K562 (cell line): ENCODE results near the gene CSMD2. TPM values are rescaled to one million over a fixed set of nuclear protein-coding genes. Genes with fewer than 3 reads are reported as not detected.

ENCODE experiments used
- ATAC-seq: fragments of 200-7000 bp; cut with Tn5 transposase; 3 replicates; pipeline ENCODE4 v1.9.1; 2020; ENCODE audit warnings: moderate library complexity
- BruUV-seq: library from RNA; stranded (reverse); fragments of 400-500 nt; replicated peaks from 2 replicates; lab custom pipeline; 2021; lab: Mats Ljungman, UMichigan
- CTCF ChIA-PET: fragments of 300-600 bp; formaldehyde crosslinking; extraction: SDS; loops from one replicate; lab custom pipeline; 2021; ENCODE audit warnings: low intra/inter-chr PET ratio; lab: Yijun Ruan, JAX
- POLR2A ChIA-PET: fragments of 300-600, 350-650 bp; sonication (Branson Sonifier 250); formaldehyde crosslinking; extraction: SDS; loops from one replicate; lab custom pipeline; 2021; ENCODE audit warnings: antibody characterized with exemption, inconsistent platforms; lab: Yijun Ruan, JAX
- DNase-seq, 4 experiments: peaks; one replicate each; pipeline versions ENCODE4 v3.0.0 to v3.0.0-alpha.2; 2011 to 2018; ENCODE audit warnings: low spot score in 3 of 4, mixed read lengths in 3 of 4; ENCODE audit errors: extremely low read depth in 1 of 4
- FAIRE-seq: peaks from 2 replicates; lab custom pipeline; 2011; peaks lifted over from hg19 to GRCh38; lab: Jason Lieb, UNC
- H2AFZ ChIP-seq: 2 replicates; pipeline ENCODE4 v1.6.0; 2011; ENCODE audit warnings: low read depth, low read length, control low read depth, inconsistent platforms
- H3K27ac ChIP-seq: fragments of 200-600 bp; 3 replicates; pipeline ENCODE4 v1.8.0; 2011; ENCODE audit warnings: low read depth, mild to moderate bottlenecking, control low read depth, inconsistent platforms, low read length, moderate library complexity, mixed read lengths; ENCODE audit errors: extremely low read depth
- H3K27me3 ChIP-seq, 2 experiments: fragments of 300-600 bp in 1 of 2; 2 replicates in 1 of 2; 3 replicates in 1 of 2; pipeline versions ENCODE4 v1.6.0 to v1.8.0; 2011; ENCODE audit warnings: inconsistent platforms in 2 of 2, low read length in 2 of 2, mild to moderate bottlenecking in 1 of 2, mixed read lengths in 1 of 2, moderate library complexity in 1 of 2; ENCODE audit not compliant: control insufficient read depth in 2 of 2, insufficient read depth in 2 of 2
- H3K36me3 ChIP-seq: fragments of 300-600 bp; 3 replicates; pipeline ENCODE4 v1.8.0; 2011; ENCODE audit warnings: mild to moderate bottlenecking, low read length, inconsistent platforms; ENCODE audit not compliant: control insufficient read depth, insufficient read depth
- H3K4me1 ChIP-seq, 2 experiments: fragments of 200-600 bp in 1 of 2; replicated peaks in 1 of 2; 2 replicates in 1 of 2; 3 replicates in 1 of 2; pipeline versions ENCODE4 v1.5.1 to v1.8.0; 2011; ENCODE audit warnings: inconsistent platforms in 2 of 2, low read length in 2 of 2, mild to moderate bottlenecking in 1 of 2, mixed read lengths in 1 of 2, moderate library complexity in 1 of 2; ENCODE audit not compliant: control insufficient read depth in 2 of 2, insufficient read depth in 2 of 2
- H3K4me2 ChIP-seq: 2 replicates; pipeline ENCODE4 v1.6.1; 2011; ENCODE audit warnings: low read length, control low read depth, inconsistent platforms, mixed read lengths; ENCODE audit not compliant: insufficient read depth
- H3K4me3 ChIP-seq: fragments of 200-600 bp; sonication (generic), shearing (Covaris generic); 2 replicates; pipeline ENCODE4 v1.5.1; 2016; ENCODE audit warnings: control low read depth, inconsistent platforms
- H3K79me2 ChIP-seq: fragments of 200-600 bp; 3 replicates; pipeline ENCODE4 v1.8.0; 2011; ENCODE audit warnings: low read length, inconsistent platforms; ENCODE audit not compliant: control insufficient read depth, insufficient read depth
- H3K9ac ChIP-seq, 2 experiments: 2 replicates each; pipeline versions ENCODE4 v1.6.0 to v1.6.1; 2011; ENCODE audit warnings: low read depth in 2 of 2, low read length in 2 of 2, control low read depth in 1 of 2, inconsistent platforms in 1 of 2, mild to moderate bottlenecking in 1 of 2, mixed read lengths in 1 of 2; ENCODE audit not compliant: insufficient read depth in 1 of 2
- H3K9me1 ChIP-seq: one replicate; pipeline ENCODE4 v1.6.0; 2011; ENCODE audit warnings: inconsistent platforms, mild to moderate bottlenecking, low read length, moderate library complexity; ENCODE audit not compliant: control insufficient read depth, insufficient read depth
- H3K9me3 ChIP-seq: replicated peaks from 2 replicates; pipeline ENCODE4 v1.5.1; 2011; ENCODE audit warnings: low read depth, low read length, inconsistent platforms; ENCODE audit not compliant: control insufficient read depth, insufficient read depth
- H4K20me1 ChIP-seq: replicated peaks from 2 replicates; pipeline ENCODE4 v1.6.1; 2011; ENCODE audit warnings: low read length, inconsistent platforms, mixed read lengths; ENCODE audit not compliant: control insufficient read depth, insufficient read depth
- C11orf30 ChIP-seq: fragments of 450-650 bp; IDR thresholded peaks from 2 replicates; pipeline ENCODE4 v1.6.1; 2016; ENCODE audit warnings: low read depth, mild to moderate bottlenecking
- CBFB ChIP-seq: sonication (generic); formaldehyde crosslinking; IDR thresholded peaks from 2 replicates; pipeline ENCODE4 v1.4.0; 2020; ENCODE audit warnings: mild to moderate bottlenecking, missing genetic modification reagents
- DACH1 ChIP-seq: fragments of 450-650 bp; IDR thresholded peaks from 2 replicates; pipeline ENCODE4 v1.6.1; 2018; ENCODE audit not compliant: partially characterized antibody
- DMBX1 ChIP-seq: fragments of 250-450 bp; sonication (Bioruptor Pico); IDR thresholded peaks from 2 replicates; pipeline ENCODE4 v1.8.0; 2022; ENCODE audit warnings: inconsistent platforms, mild to moderate bottlenecking, moderate library complexity, borderline replicate concordance
- HIVEP1 ChIP-seq: fragments of 250-450 bp; sonication (Bioruptor Pico); IDR thresholded peaks from 2 replicates; pipeline ENCODE4 v1.4.0; 2020; ENCODE audit warnings: mild to moderate bottlenecking
- MBD2 ChIP-seq: sonication (generic); IDR thresholded peaks from 2 replicates; pipeline ENCODE4 v1.6.1; 2016; ENCODE audit warnings: low read depth, borderline replicate concordance
- MYC ChIP-seq, 2 experiments: fragments of 250-450 bp in 1 of 2; sonication (Bioruptor Pico) in 1 of 2; IDR thresholded peaks; 2 replicates each; pipeline versions ENCODE4 v1.5.1 to v1.6.1; 2012 to 2021; ENCODE audit warnings: low read depth in 2 of 2, borderline replicate concordance in 1 of 2, improper control_type of control experiment in 1 of 2, low read length in 1 of 2, mild to moderate bottlenecking in 1 of 2, moderate library complexity in 1 of 2
- TBL1XR1 ChIP-seq, 2 experiments: IDR thresholded peaks; 2 replicates each; pipeline ENCODE4 v1.6.1; 2012; ENCODE audit warnings: improper control_type of control experiment in 2 of 2, low read length in 2 of 2, mild to moderate bottlenecking in 1 of 2
- THRA ChIP-seq: fragments of 450-650 bp; IDR thresholded peaks from 2 replicates; pipeline ENCODE4 v1.6.1; 2017; ENCODE audit warnings: mild to moderate bottlenecking, moderate library complexity
- VEZF1 ChIP-seq: fragments of 200-800 bp; sonication (Bioruptor generic); IDR thresholded peaks from 2 replicates; pipeline ENCODE4 v1.6.1; 2017; ENCODE audit warnings: missing genetic modification characterization, missing compliant biosample characterization
- ZHX1 ChIP-seq: fragments of 150-350 bp; conservative IDR thresholded peaks from 2 replicates; pipeline ENCODE4 v1.6.1; 2014; ENCODE audit warnings: low read length
- ZNF197 ChIP-seq: fragments of 200-800 bp; sonication (Bioruptor generic); IDR thresholded peaks from 2 replicates; pipeline ENCODE4 v1.6.1; 2016; ENCODE audit warnings: low read depth, missing genetic modification characterization, missing compliant biosample characterization
- ZNF431 ChIP-seq: sonication (generic); formaldehyde crosslinking; IDR thresholded peaks from 2 replicates; pipeline ENCODE4 v1.8.0; 2022; ENCODE audit warnings: mild to moderate bottlenecking, missing genetic modification reagents
- ZNF766 ChIP-seq: fragments of 200-800 bp; sonication (Bioruptor generic); conservative IDR thresholded peaks from 2 replicates; pipeline ENCODE4 v1.6.1; 2016; ENCODE audit warnings: missing genetic modification characterization, missing compliant biosample characterization
- WGBS: fragments of 100-300 bp; shearing (Covaris generic); methylation state at CpG from one replicate; pipeline ENCODE4 v1.1.6; 2016; ENCODE audit warnings: low coverage, mixed read lengths; ENCODE audit not compliant: insufficient coverage; ENCODE audit errors: missing lambda C conversion rate; 5-methylcytosine and 5-hydroxymethylcytosine counted together
- in situ Hi-C: fragments of 300-500 bp; cut with MboI; formaldehyde crosslinking; loops from 4 replicates; pipeline ENCODE4 v1.15.0; 2018; ENCODE audit warnings: inconsistent platforms, mixed read lengths
- intact Hi-C: fragments of 100-400 bp; cut with micrococcal nuclease; formaldehyde crosslinking; loops from 2 replicates; pipeline ENCODE4 v1.14.2; 2022
- polyA plus RNA-seq, 8 experiments: library from polyadenylated mRNA; depleted of rRNA in 4 of 8; stranded (reverse) in 5 of 8; unstranded in 3 of 8; fragments of >200 nt; fragmentation: Nextera tagmentation in 2 of 8; fragmentation: Illumina TruSeq in 1 of 8; extraction: Ambion mirVana in 2 of 8; extraction: Trizol in 1 of 8; gene quantifications; 2 replicates each; pipeline versions ENCODE4 v1.2.1 to v1.2.3, GENCODE V29; 2011 to 2014; ENCODE audit warnings: inconsistent platforms in 1 of 8, missing spikeins in 1 of 8
- total RNA-seq, 7 experiments: library from RNA; depleted of rRNA in 6 of 7; stranded (reverse); fragments of >200 nt in 6 of 7; fragmentation: Illumina TruSeq in 2 of 7; extraction: Trizol in 2 of 7; gene quantifications; 2 replicates each; pipeline versions ENCODE4 v1.2.1 to v1.2.3, GENCODE V29; 2011 to 2021; ENCODE audit warnings: low replicate concordance in 1 of 7

CSMD2 gene
- total and polyA plus RNA-seq, 9 of the 15 experiments (the other 6 are each of a cell fraction or from before 2014, with no cell fraction given): not detected

- DNase-seq (no peak), ATAC-seq (no peak), FAIRE-seq (no peak)
- Histone ChIP-seq H3K4me1 (no peaks in the 10 kb centered on the region), H3K27ac (no peak overlapping the region), H3K27me3 (no peaks in the 10 kb centered on the region), H3K9me3 (peaks cover 6% of the 10 kb centered on the region), H3K36me3 (no peaks in the 10 kb centered on the region; the same call in 2 of the 3 replicates), H3K4me3 (no peak overlapping the region), H3K9ac (no peak overlapping the region), H2AFZ (no peak overlapping the region), H3K9me1 (no peaks in the 10 kb centered on the region), H4K20me1 (no peaks in the 10 kb centered on the region), H3K4me2 (no peak overlapping the region), H3K79me2 (no peaks in the 10 kb centered on the region)
- no TSS peak for BruUV-seq
- POLR2A ChIA-PET: interaction anchor here (0.9 kb wide), 1 partner anchor 12 kb away, joined by 4 read pairs; no protein-coding TSS in a partner anchor
- intact Hi-C loops: no loop called here
- in situ Hi-C loops: no loop called here
- WGBS: 5% methylated on average over 1 of the region's 1 CpG
- CTCF ChIA-PET: no interaction called here
- TF ChIP-seq VEZF1 (no peak), C11orf30 (no peak), DMBX1 (CRISPR knock-in tag) (no peak), HIVEP1 (no peak), CBFB (CRISPR knock-in tag) (no peak), DACH1 (no peak), TBL1XR1 (IDR thresholded peaks at IDR 0.05; ENCODE audit: low read length in 2 of 2) (no peak), ZHX1 (no peak), ZNF431 (CRISPR knock-in tag) (no peak), THRA (no peak), MYC (IDR thresholded peaks at IDR 0.05; ENCODE audit: low read depth, low read length) (no peak), MYC (CRISPR knock-in tag; IDR thresholded peaks at IDR 0.05; ENCODE audit: borderline replicate concordance, low read depth) (no peak), ZNF766 (CRISPR knock-in tag) (no peak), MBD2 (no peak), ZNF197 (CRISPR knock-in tag) (no peak)
These were observed 667.6 kb downstream of the CSMD2 start for GRCh38 chr1:33497410-33497809.
